ENCODE data around the gene WHAMM. TPM values are rescaled to one million over a fixed set of nuclear protein-coding genes. Genes with fewer than 3 reads are reported as not detected.
"Not testable (repeated sequence)": the region's sequence is repeated elsewhere in the genome, so short reads cannot be mapped to it uniquely, and the experiment has no call there.

Gene WHAMM
- total RNA-seq, 4 donors from 2014 or later = 9.6 to 17.4 (median 14.2) TPM

DNA sequence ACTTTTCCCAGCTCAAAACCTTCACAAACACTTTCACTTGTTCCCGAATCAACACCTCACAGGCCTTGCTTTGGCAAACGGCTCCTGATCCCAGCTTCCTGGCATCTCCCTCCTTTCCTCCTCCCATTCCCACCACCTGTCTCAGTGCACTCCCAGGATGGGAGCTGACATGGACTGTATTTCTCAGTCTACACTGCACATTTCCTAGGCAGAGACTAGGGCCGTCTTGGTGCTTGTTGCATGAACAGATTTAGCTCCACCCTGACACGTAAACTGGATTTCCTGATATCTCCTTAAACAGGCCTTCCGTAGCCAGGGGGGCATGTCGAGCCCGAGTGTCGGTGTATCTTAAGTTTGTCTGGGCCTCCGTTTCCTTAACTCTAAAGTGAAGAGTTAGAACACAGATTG is 790 bp upstream of the WHAMM start:
- peak overlapping the region in 2 of 4 donors; percentile 90 to 98 for H3K4me3 ChIP-seq
- 81% methylated on average over 9 of the region's 9 CpGs for WGBS
- TF ChIP-seq POLR2A (IDR thresholded peaks at IDR 0.05; ENCODE audit: low read depth) (no peak), EP300 (IDR thresholded peaks at IDR 0.05) (no peak), POLR2AphosphoS5 (IDR thresholded peaks at IDR 0.05) (no peak)
- TF ChIP-seq, protein P1, sequence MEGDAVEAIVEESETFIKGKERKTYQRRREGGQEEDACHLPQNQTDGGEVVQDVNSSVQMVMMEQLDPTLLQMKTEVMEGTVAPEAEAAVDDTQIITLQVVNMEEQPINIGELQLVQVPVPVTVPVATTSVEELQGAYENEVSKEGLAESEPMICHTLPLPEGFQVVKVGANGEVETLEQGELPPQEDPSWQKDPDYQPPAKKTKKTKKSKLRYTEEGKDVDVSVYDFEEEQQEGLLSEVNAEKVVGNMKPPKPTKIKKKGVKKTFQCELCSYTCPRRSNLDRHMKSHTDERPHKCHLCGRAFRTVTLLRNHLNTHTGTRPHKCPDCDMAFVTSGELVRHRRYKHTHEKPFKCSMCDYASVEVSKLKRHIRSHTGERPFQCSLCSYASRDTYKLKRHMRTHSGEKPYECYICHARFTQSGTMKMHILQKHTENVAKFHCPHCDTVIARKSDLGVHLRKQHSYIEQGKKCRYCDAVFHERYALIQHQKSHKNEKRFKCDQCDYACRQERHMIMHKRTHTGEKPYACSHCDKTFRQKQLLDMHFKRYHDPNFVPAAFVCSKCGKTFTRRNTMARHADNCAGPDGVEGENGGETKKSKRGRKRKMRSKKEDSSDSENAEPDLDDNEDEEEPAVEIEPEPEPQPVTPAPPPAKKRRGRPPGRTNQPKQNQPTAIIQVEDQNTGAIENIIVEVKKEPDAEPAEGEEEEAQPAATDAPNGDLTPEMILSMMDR (IDR thresholded peaks at IDR 0.05) = no peak

DNA sequence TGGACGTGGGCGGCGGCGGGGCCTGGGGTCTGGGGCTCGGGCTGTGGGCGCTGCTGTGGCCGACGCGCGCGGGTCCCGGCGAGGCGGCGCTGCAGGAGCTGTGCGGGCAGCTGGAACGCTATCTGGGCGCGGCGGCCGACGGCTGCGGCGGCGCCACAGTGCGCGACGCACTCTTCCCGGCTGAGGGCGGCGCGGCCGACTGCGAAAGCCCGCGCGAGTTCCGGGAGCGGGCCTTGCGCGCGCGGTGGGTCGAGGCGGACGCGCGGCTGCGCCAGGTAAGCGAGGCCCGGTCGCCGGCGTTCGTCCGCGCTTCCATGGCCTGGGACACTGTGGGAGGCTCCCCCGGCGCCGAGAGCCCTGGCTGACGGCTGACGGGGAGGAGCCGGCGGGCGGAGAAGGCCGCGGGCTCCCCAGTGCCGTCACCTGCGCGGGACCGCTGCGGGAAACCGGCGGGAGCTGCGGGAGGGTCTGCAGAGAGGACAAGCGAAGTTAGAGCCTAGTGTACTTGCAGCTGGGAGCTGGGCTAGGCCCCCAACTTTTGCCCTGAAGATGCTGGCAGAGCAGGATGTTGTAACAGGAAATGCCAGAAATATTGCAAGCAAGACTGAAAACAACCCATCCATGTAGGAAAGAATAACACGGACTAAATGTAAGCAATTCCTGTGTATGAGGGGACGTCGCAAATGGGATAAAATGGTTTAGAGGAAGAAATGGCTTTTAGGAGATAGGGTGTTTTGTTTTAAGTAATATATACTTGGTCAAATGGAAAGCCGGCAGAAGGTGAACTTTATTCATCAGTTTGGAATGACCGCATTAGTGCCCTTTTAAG is 847 bp downstream of the WHAMM start:
- DNase-seq (ENCODE audit: extremely low spot score) = no peak
- H3K4me1 ChIP-seq = peaks cover 19 to 36% (median 31%) of the 10 kb centered on the region in 4 donors
- intact Hi-C loops (cut with DNase I) = no loop called here
- H3K27me3 ChIP-seq = no peaks in the 10 kb centered on the region
- WGBS = under 1% methylated on average over 15 of the region's 81 CpGs
- H3K36me3 ChIP-seq = peaks cover 9 to 23% (median 19%) of the 10 kb centered on the region in 4 donors
- H3K27ac ChIP-seq (replicated peaks in 1 of 4) = peak overlapping the region; percentile 99 to 100 (median 100)
- TF ChIP-seq POLR2AphosphoS5 (IDR thresholded peaks at IDR 0.05) (peak in 1 of 2 donors; percentile 19), POLR2A (IDR thresholded peaks at IDR 0.05; ENCODE audit: low read depth) (no peak)
- no peaks in the 10 kb centered on the region for H3K9me3 ChIP-seq
- peak overlapping the region; percentile 84 to 98 (median 94) for H3K4me3 ChIP-seq

More for the DNA sequence above, 790 bp upstream of the WHAMM start:
- peak overlapping the region; percentile 99 to 100 (median 100) for H3K27ac ChIP-seq (replicated peaks in 1 of 4)
- peaks cover 0 to 8% (median 4%) of the 10 kb centered on the region in 4 donors for H3K36me3 ChIP-seq
- no peaks in the 10 kb centered on the region for H3K27me3 ChIP-seq
- peaks cover 19 to 34% (median 31%) of the 10 kb centered on the region in 4 donors for H3K4me1 ChIP-seq
- no peaks in the 10 kb centered on the region for H3K9me3 ChIP-seq
- DNase-seq (ENCODE audit: extremely low spot score) = no peak
- intact Hi-C loops (cut with DNase I) = loop anchor here (2.0 kb wide), 1 partner anchor 58 kb away; no protein-coding TSS in a partner anchor

DNA sequence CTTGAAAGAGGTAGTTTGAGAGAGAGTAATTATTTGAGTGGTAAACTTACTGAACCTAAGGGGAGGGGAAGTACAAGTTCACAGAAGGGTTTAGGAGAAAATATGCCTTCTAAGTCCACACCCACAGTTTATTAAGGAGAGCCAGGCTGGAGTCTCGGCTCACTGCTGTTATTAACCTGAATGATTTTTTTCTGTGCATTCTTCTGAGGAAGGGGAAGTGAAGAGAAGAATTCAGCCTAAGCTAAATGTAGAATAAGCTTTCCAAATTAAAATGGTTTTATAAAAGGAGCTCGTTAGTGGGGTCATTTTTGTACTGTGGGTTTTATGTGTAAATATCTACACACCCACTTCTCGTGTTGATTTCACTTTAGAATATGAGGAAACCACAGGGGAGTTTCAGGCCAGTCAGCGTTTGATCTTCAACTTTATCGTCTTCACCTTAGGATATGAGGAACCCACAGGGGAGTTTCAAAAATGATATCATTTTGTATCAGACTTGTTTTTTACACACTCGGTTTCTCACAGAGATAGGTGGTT is 1.5 kb downstream of the WHAMM start:
- DNase-seq (ENCODE audit: extremely low spot score) = no peak
- H3K36me3 ChIP-seq = peaks cover 9 to 30% (median 24%) of the 10 kb centered on the region in 4 donors
- H3K9me3 ChIP-seq = no peaks in the 10 kb centered on the region
- peak overlapping the region; percentile 84 to 98 (median 94) for H3K4me3 ChIP-seq
- intact Hi-C loops (cut with DNase I) = no loop called here
- no peaks in the 10 kb centered on the region for H3K27me3 ChIP-seq
- TF ChIP-seq, protein P1 (IDR thresholded peaks at IDR 0.05) = no peak
- TF ChIP-seq POLR2A (IDR thresholded peaks at IDR 0.05; ENCODE audit: low read depth) = no peak
- no peak for TF ChIP-seq POLR2AphosphoS5 (IDR thresholded peaks at IDR 0.05)
- no peak for TF ChIP-seq EP300 (IDR thresholded peaks at IDR 0.05)
- peak overlapping the region; percentile 99 to 100 (median 100) for H3K27ac ChIP-seq (replicated peaks in 1 of 4)
- peaks cover 19 to 36% (median 31%) of the 10 kb centered on the region in 4 donors for H3K4me1 ChIP-seq
- WGBS = 2% methylated on average over 6 of the region's 6 CpGs

DNA sequence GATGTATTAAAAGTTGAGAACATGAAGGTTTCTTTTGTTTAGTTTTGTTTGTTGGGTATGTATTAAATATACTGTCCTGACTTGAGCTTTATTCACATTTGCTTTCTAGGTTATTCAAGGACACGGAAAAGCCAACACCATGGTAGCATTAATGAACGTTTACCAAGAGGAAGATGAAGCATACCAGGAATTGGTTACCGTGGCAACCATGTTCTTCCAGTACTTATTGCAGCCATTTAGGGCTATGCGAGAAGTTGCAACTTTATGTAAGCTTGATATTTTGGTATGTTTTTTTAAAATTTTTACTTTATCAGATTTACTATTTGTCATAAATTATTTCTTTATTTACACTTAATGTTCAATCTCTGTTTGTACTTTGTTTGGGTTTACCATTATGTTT is 3.6 kb downstream of the WHAMM start:
- intact Hi-C loops (cut with DNase I) = no loop called here
- H3K4me1 ChIP-seq = peaks cover 19 to 36% (median 31%) of the 10 kb centered on the region in 4 donors
- H3K27ac ChIP-seq (replicated peaks in 1 of 4) = no peak overlapping the region
- no peak overlapping the region for H3K4me3 ChIP-seq
- H3K27me3 ChIP-seq = no peaks in the 10 kb centered on the region
- peaks cover 9 to 50% (median 39%) of the 10 kb centered on the region in 4 donors for H3K36me3 ChIP-seq
- H3K9me3 ChIP-seq = no peaks in the 10 kb centered on the region
- WGBS = 80% methylated on average over 4 of the region's 4 CpGs
- DNase-seq (ENCODE audit: extremely low spot score) = no peak
- TF ChIP-seq POLR2A (IDR thresholded peaks at IDR 0.05; ENCODE audit: low read depth) (no peak), EP300 (IDR thresholded peaks at IDR 0.05) (no peak), POLR2AphosphoS5 (IDR thresholded peaks at IDR 0.05) (no peak)
- TF ChIP-seq, protein P1 (IDR thresholded peaks at IDR 0.05) = no peak

DNA sequence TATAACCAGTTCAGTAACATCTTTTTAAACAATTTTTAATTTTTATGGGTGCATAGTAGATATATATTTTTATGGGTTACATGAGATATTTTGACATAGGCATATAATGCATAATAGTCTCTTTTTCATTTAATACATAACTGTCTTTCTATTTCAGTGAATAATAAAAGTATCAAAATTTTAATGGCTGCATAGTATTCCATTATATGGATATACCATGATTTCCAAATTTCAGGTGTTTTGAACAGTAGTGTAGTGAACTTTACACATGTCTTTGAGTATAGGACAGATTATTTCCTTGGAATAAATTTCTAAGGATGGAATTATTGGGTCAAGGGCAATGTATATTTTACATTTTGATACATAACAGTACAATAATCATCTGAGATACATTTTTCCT is 10.7 kb downstream of the WHAMM start:
- Histone ChIP-seq H3K9me3 (no peaks in the 10 kb centered on the region), H3K36me3 (peaks cover 24 to 100% (median 75%) of the 10 kb centered on the region in 4 donors), H3K4me1 (no peaks in the 10 kb centered on the region), H3K4me3 (no peak overlapping the region), H3K27ac (replicated peaks in 1 of 4) (no peak overlapping the region), H3K27me3 (no peaks in the 10 kb centered on the region)
- TF ChIP-seq POLR2AphosphoS5 (IDR thresholded peaks at IDR 0.05) (no peak), EP300 (IDR thresholded peaks at IDR 0.05) (no peak), POLR2A (IDR thresholded peaks at IDR 0.05; ENCODE audit: low read depth) (no peak)
- TF ChIP-seq, protein P1 (IDR thresholded peaks at IDR 0.05) = no peak
- no peak for DNase-seq (ENCODE audit: extremely low spot score)
- intact Hi-C loops (cut with DNase I) = no loop called here

DNA sequence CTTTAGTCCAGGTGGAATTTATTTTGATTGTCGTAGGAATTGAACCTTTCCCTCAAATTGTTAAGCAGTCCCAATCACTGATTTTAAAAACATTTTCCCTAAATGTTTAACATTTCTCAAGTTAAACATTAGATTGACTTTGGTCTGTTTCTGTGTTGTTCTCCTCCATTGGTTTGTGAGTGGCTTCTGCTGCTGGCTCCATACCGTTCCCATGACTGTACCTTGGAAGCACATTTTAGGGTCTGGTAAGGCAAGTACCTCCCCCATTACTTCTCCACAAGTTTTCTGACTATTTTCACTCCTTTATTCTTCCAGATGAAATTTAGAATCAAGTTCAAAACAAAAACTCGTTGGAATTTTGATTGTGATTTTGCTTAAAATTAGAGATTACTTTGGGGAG is 12.0 kb downstream of the WHAMM start:
- DNase-seq (ENCODE audit: extremely low spot score); H3K9me3 ChIP-seq; H3K4me1 ChIP-seq; intact Hi-C loops (cut with DNase I); H3K27me3 ChIP-seq; H3K27ac ChIP-seq (replicated peaks in 1 of 4); H3K4me3 ChIP-seq: not testable (repeated sequence)
- peaks cover 26 to 100% (median 80%) of the 10 kb centered on the region in 4 donors for H3K36me3 ChIP-seq
- 88% methylated on average over 3 of the region's 3 CpGs for WGBS

DNA sequence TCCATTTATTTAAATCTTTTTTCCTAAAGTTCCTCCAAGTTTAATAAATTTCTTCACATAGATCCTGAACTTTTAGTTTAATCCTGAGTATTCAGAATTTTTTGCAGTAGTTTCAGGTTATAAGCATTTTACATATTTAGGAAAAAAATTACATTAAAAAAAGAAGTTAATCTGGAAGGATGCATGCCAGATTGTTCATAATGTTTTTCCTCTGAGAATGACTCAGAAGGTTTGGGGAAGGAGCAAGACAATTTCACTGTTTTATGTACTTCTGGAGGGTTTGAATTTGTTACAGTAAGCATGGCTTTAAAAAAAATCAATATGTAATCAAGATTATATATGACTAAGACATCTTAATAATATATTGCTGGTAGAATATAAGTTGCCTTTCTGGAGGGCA is 12.4 kb downstream of the WHAMM start:
- DNase-seq (ENCODE audit: extremely low spot score); H3K4me3 ChIP-seq; H3K4me1 ChIP-seq; H3K27me3 ChIP-seq; H3K27ac ChIP-seq (replicated peaks in 1 of 4); H3K9me3 ChIP-seq; intact Hi-C loops (cut with DNase I): not testable (repeated sequence)
- H3K36me3 ChIP-seq = peaks cover 31 to 100% (median 81%) of the 10 kb centered on the region in 4 donors
